Measurements from ENCODE around the gene CMYA5.

DNA sequence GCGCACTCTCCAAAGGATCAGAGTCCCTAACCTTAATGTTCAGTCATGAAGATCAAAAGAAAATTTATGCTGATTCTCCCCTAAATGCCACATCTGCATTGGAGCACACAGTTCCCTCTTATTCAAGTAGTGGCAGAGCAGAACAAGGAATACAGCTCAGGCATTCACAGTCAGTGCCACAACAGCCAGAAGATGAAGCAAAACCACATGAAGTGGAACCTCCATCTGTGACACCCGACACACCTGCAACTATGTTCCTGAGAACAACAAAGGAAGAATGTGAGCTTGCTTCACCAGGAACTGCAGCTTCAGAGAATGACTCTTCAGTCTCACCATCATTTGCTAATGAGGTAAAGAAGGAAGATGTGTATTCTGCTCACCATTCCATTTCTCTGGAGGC is 40.0 kb downstream of the CMYA5 start:
- TF ChIP-seq, protein P1, sequence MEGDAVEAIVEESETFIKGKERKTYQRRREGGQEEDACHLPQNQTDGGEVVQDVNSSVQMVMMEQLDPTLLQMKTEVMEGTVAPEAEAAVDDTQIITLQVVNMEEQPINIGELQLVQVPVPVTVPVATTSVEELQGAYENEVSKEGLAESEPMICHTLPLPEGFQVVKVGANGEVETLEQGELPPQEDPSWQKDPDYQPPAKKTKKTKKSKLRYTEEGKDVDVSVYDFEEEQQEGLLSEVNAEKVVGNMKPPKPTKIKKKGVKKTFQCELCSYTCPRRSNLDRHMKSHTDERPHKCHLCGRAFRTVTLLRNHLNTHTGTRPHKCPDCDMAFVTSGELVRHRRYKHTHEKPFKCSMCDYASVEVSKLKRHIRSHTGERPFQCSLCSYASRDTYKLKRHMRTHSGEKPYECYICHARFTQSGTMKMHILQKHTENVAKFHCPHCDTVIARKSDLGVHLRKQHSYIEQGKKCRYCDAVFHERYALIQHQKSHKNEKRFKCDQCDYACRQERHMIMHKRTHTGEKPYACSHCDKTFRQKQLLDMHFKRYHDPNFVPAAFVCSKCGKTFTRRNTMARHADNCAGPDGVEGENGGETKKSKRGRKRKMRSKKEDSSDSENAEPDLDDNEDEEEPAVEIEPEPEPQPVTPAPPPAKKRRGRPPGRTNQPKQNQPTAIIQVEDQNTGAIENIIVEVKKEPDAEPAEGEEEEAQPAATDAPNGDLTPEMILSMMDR (IDR thresholded peaks at IDR 0.05) = no peak
- no peak for TF ChIP-seq POLR2A (IDR thresholded peaks at IDR 0.05)
